C4-2B (cell line): Measurements from ENCODE around the gene EPB41.

ENCODE experiments used
- CTCF ChIP-seq: fragments of 450-650 bp; conservative IDR thresholded peaks from 2 replicates; pipeline ENCODE4 v1.5.1; 2017; ENCODE audit warnings: mild to moderate bottlenecking
- ZFX ChIP-seq: fragments of 450-650 bp; IDR thresholded peaks from 2 replicates; pipeline ENCODE4 v1.6.1; 2017

- TF ChIP-seq CTCF (no peak), ZFX (no peak)
Observed at GRCh38 chr1:28899267-28899666, 15.1 kb upstream of the EPB41 start.
